Caco-2 (cell line): ENCODE measurements around the gene NR4A3. TPM values are rescaled to one million over a fixed set of nuclear protein-coding genes. Genes with fewer than 3 reads are reported as not detected.

Source experiments
- BruUV-seq: library from RNA; stranded (reverse); fragments of 400-500 nt; replicated peaks from 2 replicates; lab custom pipeline; 2021; lab: Mats Ljungman, UMichigan
- CTCF ChIA-PET: fragments of 300-600 bp; sonication (Branson Sonifier 250); formaldehyde crosslinking; loops from one replicate; lab custom pipeline; 2022; ENCODE audit warnings: antibody characterized with exemption; lab: Charles Lee
- POLR2A ChIA-PET: fragments of 300-600 bp; sonication (Branson Sonifier 250); formaldehyde crosslinking; loops from one replicate; lab custom pipeline; 2022; ENCODE audit warnings: antibody characterized with exemption; lab: Charles Lee
- DNase-seq, 2 experiments: peaks; one replicate each; pipeline versions ENCODE4 v3.0.0 to v3.0.0-alpha.2; 2020 to 2022
- H3K27me3 ChIP-seq: replicated peaks from 2 replicates; pipeline ENCODE4 v1.6.0; 2011; ENCODE audit warnings: low read length; ENCODE audit not compliant: control insufficient read depth, insufficient read depth
- H3K36me3 ChIP-seq: 2 replicates; pipeline ENCODE4 v1.5.1; 2011; ENCODE audit warnings: low read length; ENCODE audit not compliant: control insufficient read depth, insufficient read depth
- H3K4me1 ChIP-seq: fragments of 250-450 bp; sonication (Bioruptor Pico); 2 replicates; pipeline ENCODE4 v1.5.1; 2020; ENCODE audit warnings: mild to moderate bottlenecking
- H3K4me3 ChIP-seq: 2 replicates; pipeline ENCODE4 v1.5.1; 2011; ENCODE audit warnings: low read depth, mild to moderate bottlenecking, control low read depth, low read length
- H3K9me3 ChIP-seq: fragments of 250-450 bp; sonication (Bioruptor Pico); 2 replicates; pipeline ENCODE4 v1.5.1; 2020; ENCODE audit warnings: mild to moderate bottlenecking, moderate library complexity
- H3K27ac Mint-ChIP-seq: one replicate; pipeline ENCODE4 v1.8.0; 2022; ENCODE audit warnings: mixed read lengths; ENCODE audit not compliant: unreplicated experiment
- H3K27me3 Mint-ChIP-seq: one replicate; pipeline ENCODE4 v1.8.0; 2022; ENCODE audit warnings: mixed read lengths; ENCODE audit not compliant: insufficient read depth, unreplicated experiment
- H3K36me3 Mint-ChIP-seq: one replicate; pipeline ENCODE4 v1.8.0; 2022; ENCODE audit warnings: mild to moderate bottlenecking, mixed read lengths; ENCODE audit not compliant: insufficient read depth, unreplicated experiment
- H3K4me1 Mint-ChIP-seq: one replicate; pipeline ENCODE4 v1.8.0; 2022; ENCODE audit warnings: low read depth, mixed read lengths; ENCODE audit not compliant: unreplicated experiment
- H3K4me3 Mint-ChIP-seq: one replicate; pipeline ENCODE4 v1.8.0; 2022; ENCODE audit warnings: mild to moderate bottlenecking, moderate library complexity, mixed read lengths; ENCODE audit not compliant: unreplicated experiment
- H3K9me3 Mint-ChIP-seq: one replicate; pipeline ENCODE4 v1.8.0; 2022; ENCODE audit warnings: mixed read lengths; ENCODE audit not compliant: unreplicated experiment
- intact Hi-C: fragments of 100-400 bp; cut with micrococcal nuclease; formaldehyde crosslinking; loops from one replicate; pipeline ENCODE4 v1.10.0; 2022; ENCODE audit not compliant: unreplicated experiment
- total RNA-seq: library from RNA; stranded (reverse); gene quantifications from 2 replicates; pipeline ENCODE4 v1.2.3, GENCODE V29; 2022
- TF ChIP-seq, protein P1 (sequence below), 2 experiments: fragments of 200-600 bp in 1 of 2; IDR thresholded peaks; 1 replicate in 1 of 2; 2 replicates in 1 of 2; pipeline versions ENCODE4 v1.5.1 to v1.8.0; 2011 to 2022; ENCODE audit warnings: antibody characterized with exemption in 1 of 2, control low read depth in 1 of 2, inconsistent platforms in 1 of 2, low read depth in 1 of 2, low read length in 1 of 2, mild to moderate bottlenecking in 1 of 2, moderate library complexity in 1 of 2; ENCODE audit not compliant: insufficient read depth in 1 of 2, severe bottlenecking in 1 of 2, unreplicated experiment in 1 of 2

NR4A3 gene
- total RNA-seq, 1 experiment from 2014 or later: 0.39 TPM

- Histone ChIP-seq H3K27me3 (no peaks in the 10 kb centered on the region), H3K4me1 (no peaks in the 10 kb centered on the region), H3K4me3 (no peak overlapping the region), H3K36me3 (no peaks in the 10 kb centered on the region), H3K9me3 (no peaks in the 10 kb centered on the region)
- intact Hi-C loops: no loop called here
- DNase-seq: no peak
- no peak overlapping the region for H3K4me3 Mint-ChIP-seq
- ChIA-PET CTCF (no interaction called here), POLR2A (no interaction called here)
- no peaks in the 10 kb centered on the region for H3K36me3 Mint-ChIP-seq
- no peak overlapping the region for H3K27ac Mint-ChIP-seq
- no peaks in the 10 kb centered on the region for H3K9me3 Mint-ChIP-seq
- TF ChIP-seq, protein P1, sequence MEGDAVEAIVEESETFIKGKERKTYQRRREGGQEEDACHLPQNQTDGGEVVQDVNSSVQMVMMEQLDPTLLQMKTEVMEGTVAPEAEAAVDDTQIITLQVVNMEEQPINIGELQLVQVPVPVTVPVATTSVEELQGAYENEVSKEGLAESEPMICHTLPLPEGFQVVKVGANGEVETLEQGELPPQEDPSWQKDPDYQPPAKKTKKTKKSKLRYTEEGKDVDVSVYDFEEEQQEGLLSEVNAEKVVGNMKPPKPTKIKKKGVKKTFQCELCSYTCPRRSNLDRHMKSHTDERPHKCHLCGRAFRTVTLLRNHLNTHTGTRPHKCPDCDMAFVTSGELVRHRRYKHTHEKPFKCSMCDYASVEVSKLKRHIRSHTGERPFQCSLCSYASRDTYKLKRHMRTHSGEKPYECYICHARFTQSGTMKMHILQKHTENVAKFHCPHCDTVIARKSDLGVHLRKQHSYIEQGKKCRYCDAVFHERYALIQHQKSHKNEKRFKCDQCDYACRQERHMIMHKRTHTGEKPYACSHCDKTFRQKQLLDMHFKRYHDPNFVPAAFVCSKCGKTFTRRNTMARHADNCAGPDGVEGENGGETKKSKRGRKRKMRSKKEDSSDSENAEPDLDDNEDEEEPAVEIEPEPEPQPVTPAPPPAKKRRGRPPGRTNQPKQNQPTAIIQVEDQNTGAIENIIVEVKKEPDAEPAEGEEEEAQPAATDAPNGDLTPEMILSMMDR (IDR thresholded peaks at IDR 0.05; ENCODE audit: insufficient read depth in 1 of 2, low read depth in 1 of 2, low read length in 1 of 2, severe bottlenecking in 1 of 2, unreplicated experiment in 1 of 2): no peak
- no TSS peak for BruUV-seq
- peaks cover 3% of the 10 kb centered on the region for H3K27me3 Mint-ChIP-seq
- no peaks in the 10 kb centered on the region for H3K4me1 Mint-ChIP-seq
Measured at GRCh38 chr9:99834474-99834873, 12.8 kb downstream of the NR4A3 start.

DNA sequence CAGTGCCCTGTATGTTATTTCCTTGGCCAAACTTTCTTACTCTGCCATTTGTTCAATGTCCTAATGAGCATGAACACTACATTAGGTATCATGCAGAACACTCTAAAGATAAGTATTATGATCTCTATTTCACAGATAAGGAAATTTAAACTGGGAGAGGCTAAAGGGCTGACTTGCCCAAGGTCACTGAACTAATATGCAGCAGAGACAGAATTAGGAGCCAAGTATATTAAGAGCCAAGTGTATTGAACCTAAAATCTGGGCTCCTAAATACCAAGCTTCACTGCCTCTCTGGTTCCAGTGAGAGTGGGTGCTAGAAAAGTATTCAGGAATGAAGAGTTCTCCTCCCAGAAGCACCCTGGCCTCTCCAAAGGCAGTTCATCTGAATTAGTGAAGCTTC, 13.5 kb downstream of the NR4A3 start:
- H3K27me3 Mint-ChIP-seq: peaks cover 3% of the 10 kb centered on the region
- CTCF ChIA-PET: no interaction called here

GRCh38 chr9:99835581-99835980, 13.9 kb downstream of the NR4A3 start:
- no peak overlapping the region for H3K27ac Mint-ChIP-seq
- intact Hi-C loops: no loop called here
- TF ChIP-seq, protein P1 (IDR thresholded peaks at IDR 0.05; ENCODE audit: insufficient read depth in 1 of 2, low read depth in 1 of 2, low read length in 1 of 2, severe bottlenecking in 1 of 2, unreplicated experiment in 1 of 2): no peak

More for the DNA sequence above, 13.5 kb downstream of the NR4A3 start:
- no peak overlapping the region for H3K4me3 ChIP-seq
- Mint-ChIP-seq H3K4me1 (no peaks in the 10 kb centered on the region), H3K27ac (no peak overlapping the region), H3K36me3 (no peaks in the 10 kb centered on the region), H3K4me3 (no peak overlapping the region), H3K9me3 (no peaks in the 10 kb centered on the region)
- intact Hi-C loops: no loop called here
- no peaks in the 10 kb centered on the region for H3K27me3 ChIP-seq
- no peak for DNase-seq
- no peaks in the 10 kb centered on the region for H3K36me3 ChIP-seq
- no TSS peak for BruUV-seq
- POLR2A ChIA-PET: no interaction called here
- H3K9me3 ChIP-seq: no peaks in the 10 kb centered on the region
- TF ChIP-seq, protein P1 (IDR thresholded peaks at IDR 0.05; ENCODE audit: insufficient read depth in 1 of 2, low read depth in 1 of 2, low read length in 1 of 2, severe bottlenecking in 1 of 2, unreplicated experiment in 1 of 2): no peak
- no peaks in the 10 kb centered on the region for H3K4me1 ChIP-seq

More at GRCh38 chr9:99835581-99835980, 13.9 kb downstream of the NR4A3 start:
- Mint-ChIP-seq H3K27me3 (peaks cover 3% of the 10 kb centered on the region), H3K9me3 (no peaks in the 10 kb centered on the region), H3K4me1 (no peaks in the 10 kb centered on the region), H3K4me3 (no peak overlapping the region), H3K36me3 (no peaks in the 10 kb centered on the region)
- Histone ChIP-seq H3K9me3 (no peaks in the 10 kb centered on the region), H3K27me3 (no peaks in the 10 kb centered on the region), H3K36me3 (no peaks in the 10 kb centered on the region), H3K4me3 (no peak overlapping the region), H3K4me1 (no peaks in the 10 kb centered on the region)
- ChIA-PET POLR2A (no interaction called here), CTCF (no interaction called here)
- BruUV-seq: no TSS peak
- DNase-seq: no peak
